ENCODE data around the gene STX8.

Gene STX8

DNA sequence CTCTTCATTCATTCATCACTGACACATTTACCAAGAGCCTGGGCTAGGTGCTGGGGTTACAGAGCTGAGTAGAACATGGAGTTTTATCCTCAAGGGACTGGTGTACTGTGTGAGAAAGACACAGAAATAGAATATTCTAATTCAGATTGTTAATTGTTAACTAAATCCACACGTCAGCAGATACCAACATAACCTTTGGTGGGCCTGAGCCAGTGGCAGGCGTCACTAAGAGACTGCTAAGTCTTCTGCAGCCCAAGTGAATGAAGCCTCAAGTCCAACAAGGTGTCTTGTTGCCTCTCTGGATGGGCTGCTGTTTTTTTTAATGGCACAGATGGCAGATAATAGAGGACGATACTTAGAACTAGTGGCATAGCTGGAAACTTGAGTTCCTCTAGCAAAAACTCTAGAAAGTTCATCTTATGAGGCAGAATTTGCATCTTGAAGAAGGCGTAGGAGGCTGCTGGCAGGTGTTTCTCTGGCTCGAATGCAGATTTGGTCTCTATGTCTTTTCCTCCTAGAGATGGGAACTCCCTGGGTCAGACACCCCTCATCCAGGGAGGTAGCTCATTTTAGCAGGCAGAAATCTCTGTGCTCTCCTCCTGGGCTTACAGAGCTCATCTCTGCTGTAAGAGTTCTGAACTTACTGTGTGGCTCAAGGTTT, 374.8 kb downstream of the STX8 start:
- DNase-seq, result no peak
